Panc1 (cell line): ENCODE results near the gene PEF1.

Experiments
- POLR2AphosphoS5 ChIP-seq: IDR thresholded peaks from 2 replicates; pipeline ENCODE4 v1.6.1; 2012; ENCODE audit warnings: mild to moderate bottlenecking, low read depth, low read length, moderate library complexity
- TF ChIP-seq, protein P1 (sequence below): fragments of 450-650 bp; IDR thresholded peaks from 2 replicates; pipeline ENCODE4 v1.5.1; 2017; ENCODE audit warnings: mild to moderate bottlenecking

DNA sequence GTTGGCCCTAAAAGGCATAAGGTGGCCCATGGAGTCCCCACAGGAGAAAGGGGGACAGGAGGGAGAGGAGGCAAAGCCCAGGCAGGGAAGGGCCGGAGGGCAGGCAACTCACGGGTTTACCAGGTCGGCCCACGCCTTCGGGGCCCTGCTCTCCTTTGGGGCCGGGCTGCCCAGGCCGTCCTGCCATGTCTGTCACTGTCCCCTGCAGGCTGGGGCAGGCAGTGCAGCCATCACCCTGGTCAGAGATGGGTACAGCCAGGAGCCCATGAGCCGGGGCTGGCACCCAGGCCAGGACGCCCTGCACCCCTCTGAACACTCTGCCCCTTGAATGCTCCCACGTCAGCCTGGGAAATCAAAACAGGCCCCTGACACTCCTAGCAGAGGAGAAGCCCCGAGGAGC, 39.3 kb upstream of the PEF1 start:
- TF ChIP-seq, protein P1, sequence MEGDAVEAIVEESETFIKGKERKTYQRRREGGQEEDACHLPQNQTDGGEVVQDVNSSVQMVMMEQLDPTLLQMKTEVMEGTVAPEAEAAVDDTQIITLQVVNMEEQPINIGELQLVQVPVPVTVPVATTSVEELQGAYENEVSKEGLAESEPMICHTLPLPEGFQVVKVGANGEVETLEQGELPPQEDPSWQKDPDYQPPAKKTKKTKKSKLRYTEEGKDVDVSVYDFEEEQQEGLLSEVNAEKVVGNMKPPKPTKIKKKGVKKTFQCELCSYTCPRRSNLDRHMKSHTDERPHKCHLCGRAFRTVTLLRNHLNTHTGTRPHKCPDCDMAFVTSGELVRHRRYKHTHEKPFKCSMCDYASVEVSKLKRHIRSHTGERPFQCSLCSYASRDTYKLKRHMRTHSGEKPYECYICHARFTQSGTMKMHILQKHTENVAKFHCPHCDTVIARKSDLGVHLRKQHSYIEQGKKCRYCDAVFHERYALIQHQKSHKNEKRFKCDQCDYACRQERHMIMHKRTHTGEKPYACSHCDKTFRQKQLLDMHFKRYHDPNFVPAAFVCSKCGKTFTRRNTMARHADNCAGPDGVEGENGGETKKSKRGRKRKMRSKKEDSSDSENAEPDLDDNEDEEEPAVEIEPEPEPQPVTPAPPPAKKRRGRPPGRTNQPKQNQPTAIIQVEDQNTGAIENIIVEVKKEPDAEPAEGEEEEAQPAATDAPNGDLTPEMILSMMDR, result peak; percentile 76
- TF ChIP-seq POLR2AphosphoS5, result no peak
